ENCODE data around the gene PLEKHA6. TPM values are rescaled to one million over a fixed set of nuclear protein-coding genes. Genes with fewer than 3 reads are reported as not detected.

Gene PLEKHA6
- total RNA-seq, 1 experiment from 2014 or later, result 5.5 TPM

GRCh38 chr1:204280099-204280961 is 79.4 kb downstream of the PLEKHA6 start:
- Histone ChIP-seq H3K27ac (ENCODE audit: low read length) (no peak overlapping the region), H3K9me3 (ENCODE audit: control insufficient read depth, insufficient read depth, low read depth, low read length) (no peaks in the 10 kb centered on the region), H3K4me1 (ENCODE audit: control insufficient read depth, insufficient read depth, low read length) (no peaks in the 10 kb centered on the region), H3K27me3 (ENCODE audit: control insufficient read depth, insufficient read depth, low read length) (peaks cover 5% of the 10 kb centered on the region), H3K36me3 (ENCODE audit: control insufficient read depth, insufficient read depth, low read length) (no peaks in the 10 kb centered on the region), H3K4me3 (ENCODE audit: low read depth in 2 of 2, low read length in 2 of 2) (no peak overlapping the region)
- in situ Hi-C loops (cut with HindIII; ENCODE audit: low pct_unique_long_range_greater_than_20kb, low sequenced_read_pairs), result no loop called here
- ATAC-seq (no peak), DNase-seq (ENCODE audit: low read depth, low spot score) (no peak)
- CTCF ChIA-PET, result interaction anchor here (0.5 kb wide), 1 partner anchor 11 kb away, joined by 4 read pairs; no protein-coding TSS in a partner anchor
- POLR2A ChIA-PET, result no interaction called here
- intact Hi-C loops (cut with micrococcal nuclease; ENCODE audit: unreplicated experiment), result no loop called here
- no TSS peak for BruUV-seq (replicated peaks)
- no peak for TF ChIP-seq CTCF (IDR thresholded peaks at IDR 0.05)
- TF ChIP-seq REST (IDR thresholded peaks at IDR 0.05; ENCODE audit: insufficient read depth in 1 of 2, low read depth in 2 of 2, low read length in 1 of 2), result no peak
- TF ChIP-seq SIN3A (IDR thresholded peaks at IDR 0.05; ENCODE audit: borderline replicate concordance, insufficient read depth, low read depth, low read length), result no peak
- TF ChIP-seq TCF7L2 (IDR thresholded peaks at IDR 0.05; ENCODE audit: low read depth, low read length), result no peak
- no peak for TF ChIP-seq POLR2AphosphoS5 (IDR thresholded peaks at IDR 0.05; ENCODE audit: low read depth, low read length)

GRCh38 chr1:204278958-204279357 is 80.8 kb downstream of the PLEKHA6 start:
- no peaks in the 10 kb centered on the region for H3K9me3 ChIP-seq (ENCODE audit: control insufficient read depth, insufficient read depth, low read depth, low read length)
- ATAC-seq, result no peak
- ChIA-PET POLR2A (no interaction called here), CTCF (no interaction called here)
- no TSS peak for BruUV-seq (replicated peaks)
- DNase-seq (ENCODE audit: low read depth, low spot score), result no peak
- H3K4me1 ChIP-seq (ENCODE audit: control insufficient read depth, insufficient read depth, low read length), result no peaks in the 10 kb centered on the region
- H3K4me3 ChIP-seq (ENCODE audit: low read depth in 2 of 2, low read length in 2 of 2), result no peak overlapping the region
- intact Hi-C loops (cut with micrococcal nuclease; ENCODE audit: unreplicated experiment) (no loop called here), in situ Hi-C loops (cut with HindIII; ENCODE audit: low pct_unique_long_range_greater_than_20kb, low sequenced_read_pairs) (no loop called here)
- H3K27me3 ChIP-seq (ENCODE audit: control insufficient read depth, insufficient read depth, low read length), result peaks cover 5% of the 10 kb centered on the region
- H3K36me3 ChIP-seq (ENCODE audit: control insufficient read depth, insufficient read depth, low read length), result no peaks in the 10 kb centered on the region
- no peak overlapping the region for H3K27ac ChIP-seq (ENCODE audit: low read length)
- TF ChIP-seq REST (IDR thresholded peaks at IDR 0.05; ENCODE audit: insufficient read depth in 1 of 2, low read depth in 2 of 2, low read length in 1 of 2), result no peak
- no peak for TF ChIP-seq TCF7L2 (IDR thresholded peaks at IDR 0.05; ENCODE audit: low read depth, low read length)
- no peak for TF ChIP-seq POLR2AphosphoS5 (IDR thresholded peaks at IDR 0.05; ENCODE audit: low read depth, low read length)
- no peak for TF ChIP-seq CTCF (IDR thresholded peaks at IDR 0.05)
- TF ChIP-seq SIN3A (IDR thresholded peaks at IDR 0.05; ENCODE audit: borderline replicate concordance, insufficient read depth, low read depth, low read length), result no peak

Data from Panc1 (cell line).